K562 (cell line): ENCODE results near the gene GAB4. TPM values are rescaled to one million over a fixed set of nuclear protein-coding genes. Genes with fewer than 3 reads are reported as not detected.

Source experiments
- ATAC-seq: fragments of 200-7000 bp; cut with Tn5 transposase; 3 replicates; pipeline ENCODE4 v1.9.1; 2020; ENCODE audit warnings: moderate library complexity
- BruUV-seq: library from RNA; stranded (reverse); fragments of 400-500 nt; replicated peaks from 2 replicates; lab custom pipeline; 2021; lab: Mats Ljungman, UMichigan
- CTCF ChIA-PET: fragments of 300-600 bp; formaldehyde crosslinking; extraction: SDS; loops from one replicate; lab custom pipeline; 2021; ENCODE audit warnings: low intra/inter-chr PET ratio; lab: Yijun Ruan, JAX
- POLR2A ChIA-PET: fragments of 300-600, 350-650 bp; sonication (Branson Sonifier 250); formaldehyde crosslinking; extraction: SDS; loops from one replicate; lab custom pipeline; 2021; ENCODE audit warnings: antibody characterized with exemption, inconsistent platforms; lab: Yijun Ruan, JAX
- DNase-seq, 4 experiments: peaks; one replicate each; pipeline versions ENCODE4 v3.0.0 to v3.0.0-alpha.2; 2011 to 2018; ENCODE audit warnings: low spot score in 3 of 4, mixed read lengths in 3 of 4; ENCODE audit errors: extremely low read depth in 1 of 4
- FAIRE-seq: peaks from 2 replicates; lab custom pipeline; 2011; peaks lifted over from hg19 to GRCh38; lab: Jason Lieb, UNC
- H2AFZ ChIP-seq: 2 replicates; pipeline ENCODE4 v1.6.0; 2011; ENCODE audit warnings: low read depth, low read length, control low read depth, inconsistent platforms
- H3K27ac ChIP-seq: fragments of 200-600 bp; 3 replicates; pipeline ENCODE4 v1.8.0; 2011; ENCODE audit warnings: low read depth, mild to moderate bottlenecking, control low read depth, inconsistent platforms, low read length, moderate library complexity, mixed read lengths; ENCODE audit errors: extremely low read depth
- H3K27me3 ChIP-seq, 2 experiments: fragments of 300-600 bp in 1 of 2; 2 replicates in 1 of 2; 3 replicates in 1 of 2; pipeline versions ENCODE4 v1.6.0 to v1.8.0; 2011; ENCODE audit warnings: inconsistent platforms in 2 of 2, low read length in 2 of 2, mild to moderate bottlenecking in 1 of 2, mixed read lengths in 1 of 2, moderate library complexity in 1 of 2; ENCODE audit not compliant: control insufficient read depth in 2 of 2, insufficient read depth in 2 of 2
- H3K36me3 ChIP-seq: fragments of 300-600 bp; 3 replicates; pipeline ENCODE4 v1.8.0; 2011; ENCODE audit warnings: mild to moderate bottlenecking, low read length, inconsistent platforms; ENCODE audit not compliant: control insufficient read depth, insufficient read depth
- H3K4me1 ChIP-seq, 2 experiments: fragments of 200-600 bp in 1 of 2; replicated peaks in 1 of 2; 2 replicates in 1 of 2; 3 replicates in 1 of 2; pipeline versions ENCODE4 v1.5.1 to v1.8.0; 2011; ENCODE audit warnings: inconsistent platforms in 2 of 2, low read length in 2 of 2, mild to moderate bottlenecking in 1 of 2, mixed read lengths in 1 of 2, moderate library complexity in 1 of 2; ENCODE audit not compliant: control insufficient read depth in 2 of 2, insufficient read depth in 2 of 2
- H3K4me2 ChIP-seq: 2 replicates; pipeline ENCODE4 v1.6.1; 2011; ENCODE audit warnings: low read length, control low read depth, inconsistent platforms, mixed read lengths; ENCODE audit not compliant: insufficient read depth
- H3K4me3 ChIP-seq: fragments of 200-600 bp; sonication (generic), shearing (Covaris generic); 2 replicates; pipeline ENCODE4 v1.5.1; 2016; ENCODE audit warnings: control low read depth, inconsistent platforms
- H3K79me2 ChIP-seq: fragments of 200-600 bp; 3 replicates; pipeline ENCODE4 v1.8.0; 2011; ENCODE audit warnings: low read length, inconsistent platforms; ENCODE audit not compliant: control insufficient read depth, insufficient read depth
- H3K9ac ChIP-seq, 2 experiments: 2 replicates each; pipeline versions ENCODE4 v1.6.0 to v1.6.1; 2011; ENCODE audit warnings: low read depth in 2 of 2, low read length in 2 of 2, control low read depth in 1 of 2, inconsistent platforms in 1 of 2, mild to moderate bottlenecking in 1 of 2, mixed read lengths in 1 of 2; ENCODE audit not compliant: insufficient read depth in 1 of 2
- H3K9me1 ChIP-seq: one replicate; pipeline ENCODE4 v1.6.0; 2011; ENCODE audit warnings: inconsistent platforms, mild to moderate bottlenecking, low read length, moderate library complexity; ENCODE audit not compliant: control insufficient read depth, insufficient read depth
- H3K9me3 ChIP-seq: replicated peaks from 2 replicates; pipeline ENCODE4 v1.5.1; 2011; ENCODE audit warnings: low read depth, low read length, inconsistent platforms; ENCODE audit not compliant: control insufficient read depth, insufficient read depth
- H4K20me1 ChIP-seq: replicated peaks from 2 replicates; pipeline ENCODE4 v1.6.1; 2011; ENCODE audit warnings: low read length, inconsistent platforms, mixed read lengths; ENCODE audit not compliant: control insufficient read depth, insufficient read depth
- CBX3 ChIP-seq, 2 experiments: IDR thresholded peaks; 1 replicate in 1 of 2; 2 replicates in 1 of 2; pipeline ENCODE4 v1.6.1; 2012; ENCODE audit warnings: inconsistent platforms in 2 of 2, low read length in 2 of 2, borderline replicate concordance in 1 of 2, control low read depth in 1 of 2
- MTA3 ChIP-seq: fragments of 450-650 bp; formaldehyde crosslinking; IDR thresholded peaks from 2 replicates; pipeline ENCODE4 v1.6.1; 2017; ENCODE audit warnings: mild to moderate bottlenecking, borderline replicate concordance
- PTBP1 ChIP-seq: fragments of 200-400 bp; formaldehyde crosslinking; IDR thresholded peaks from 2 replicates; pipeline ENCODE4 v1.6.1; 2017; ENCODE audit warnings: low read depth, low read length
- TBL1XR1 ChIP-seq, 2 experiments: IDR thresholded peaks; 2 replicates each; pipeline ENCODE4 v1.6.1; 2012; ENCODE audit warnings: improper control_type of control experiment in 2 of 2, low read length in 2 of 2, mild to moderate bottlenecking in 1 of 2
- WGBS: fragments of 100-300 bp; shearing (Covaris generic); methylation state at CpG from one replicate; pipeline ENCODE4 v1.1.6; 2016; ENCODE audit warnings: low coverage, mixed read lengths; ENCODE audit not compliant: insufficient coverage; ENCODE audit errors: missing lambda C conversion rate; 5-methylcytosine and 5-hydroxymethylcytosine counted together
- in situ Hi-C: fragments of 300-500 bp; cut with MboI; formaldehyde crosslinking; loops from 4 replicates; pipeline ENCODE4 v1.15.0; 2018; ENCODE audit warnings: inconsistent platforms, mixed read lengths
- intact Hi-C: fragments of 100-400 bp; cut with micrococcal nuclease; formaldehyde crosslinking; loops from 2 replicates; pipeline ENCODE4 v1.14.2; 2022
- polyA plus RNA-seq, 8 experiments: library from polyadenylated mRNA; depleted of rRNA in 4 of 8; stranded (reverse) in 5 of 8; unstranded in 3 of 8; fragments of >200 nt; fragmentation: Nextera tagmentation in 2 of 8; fragmentation: Illumina TruSeq in 1 of 8; extraction: Ambion mirVana in 2 of 8; extraction: Trizol in 1 of 8; gene quantifications; 2 replicates each; pipeline versions ENCODE4 v1.2.1 to v1.2.3, GENCODE V29; 2011 to 2014; ENCODE audit warnings: inconsistent platforms in 1 of 8, missing spikeins in 1 of 8
- total RNA-seq, 7 experiments: library from RNA; depleted of rRNA in 6 of 7; stranded (reverse); fragments of >200 nt in 6 of 7; fragmentation: Illumina TruSeq in 2 of 7; extraction: Trizol in 2 of 7; gene quantifications; 2 replicates each; pipeline versions ENCODE4 v1.2.1 to v1.2.3, GENCODE V29; 2011 to 2021; ENCODE audit warnings: low replicate concordance in 1 of 7
- TF ChIP-seq, protein P1 (sequence below): fragments of 450-650 bp; IDR thresholded peaks from 2 replicates; pipeline ENCODE4 v1.6.1; 2016; ENCODE audit warnings: antibody characterized with exemption
- TF ChIP-seq, protein P2 (sequence below): IDR thresholded peaks from 2 replicates; pipeline ENCODE4 v1.6.1; 2016; ENCODE audit warnings: missing genetic modification characterization, missing compliant biosample characterization
- TF ChIP-seq, protein P3 (sequence below): fragments of 250-450 bp; sonication (Bioruptor Pico); IDR thresholded peaks from 2 replicates; pipeline ENCODE4 v1.8.0; 2022; ENCODE audit warnings: moderate library complexity, mild to moderate bottlenecking, inconsistent platforms
- TF ChIP-seq, protein P4 (sequence below): fragments of 250-450 bp; sonication (Bioruptor Pico); IDR thresholded peaks from 2 replicates; pipeline ENCODE4 v1.4.0; 2020; ENCODE audit warnings: mild to moderate bottlenecking, moderate library complexity
- TF ChIP-seq, protein P5 (sequence below): sonication (generic); formaldehyde crosslinking; IDR thresholded peaks from 2 replicates; pipeline ENCODE4 v1.8.1; 2023; ENCODE audit warnings: mild to moderate bottlenecking, missing genetic modification reagents

The GAB4 gene
- total and polyA plus RNA-seq, 9 of the 15 experiments (the other 6 are each of a cell fraction or from before 2014, with no cell fraction given) = 0.04 to 0.11 (median 0.04) TPM; not detected in 6

DNA sequence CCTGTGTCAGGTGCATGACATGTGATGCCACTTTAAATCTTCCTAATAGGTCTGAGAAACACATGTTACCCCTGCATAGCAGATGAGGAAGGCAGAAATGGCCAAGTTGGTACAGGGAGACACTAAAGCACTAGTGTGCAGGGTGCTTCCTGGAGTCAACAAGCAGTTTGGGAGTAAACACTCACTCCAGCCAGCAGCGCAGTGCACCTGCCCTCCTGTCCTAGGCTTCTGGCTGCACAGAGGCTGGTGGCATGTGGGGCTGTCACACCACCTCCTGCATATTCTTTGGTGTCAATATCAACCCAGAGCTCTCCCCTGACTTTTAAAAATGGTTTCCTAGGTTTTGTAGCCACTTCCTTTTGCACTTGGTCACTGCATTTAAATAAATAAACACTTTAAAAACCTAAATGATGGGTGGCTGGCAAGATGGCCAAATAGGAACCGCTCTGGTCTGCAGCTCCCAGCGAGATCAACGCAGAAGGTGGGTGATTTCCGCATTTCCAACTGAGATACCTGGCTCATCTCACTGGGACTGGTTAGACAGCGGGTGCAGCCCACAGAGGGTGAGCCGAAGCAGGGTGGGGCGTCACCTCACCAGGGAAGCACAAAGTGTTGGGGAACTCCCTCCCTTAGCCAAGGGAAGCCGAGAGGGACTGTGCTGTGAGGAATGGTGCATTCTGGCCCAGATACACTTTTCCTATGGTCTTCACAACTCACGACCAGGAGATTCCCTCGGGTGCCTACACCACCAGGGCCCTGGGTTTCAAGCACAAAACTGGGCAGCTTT, 33.5 kb downstream of the GAB4 start (continued):
- TF ChIP-seq, protein P1, sequence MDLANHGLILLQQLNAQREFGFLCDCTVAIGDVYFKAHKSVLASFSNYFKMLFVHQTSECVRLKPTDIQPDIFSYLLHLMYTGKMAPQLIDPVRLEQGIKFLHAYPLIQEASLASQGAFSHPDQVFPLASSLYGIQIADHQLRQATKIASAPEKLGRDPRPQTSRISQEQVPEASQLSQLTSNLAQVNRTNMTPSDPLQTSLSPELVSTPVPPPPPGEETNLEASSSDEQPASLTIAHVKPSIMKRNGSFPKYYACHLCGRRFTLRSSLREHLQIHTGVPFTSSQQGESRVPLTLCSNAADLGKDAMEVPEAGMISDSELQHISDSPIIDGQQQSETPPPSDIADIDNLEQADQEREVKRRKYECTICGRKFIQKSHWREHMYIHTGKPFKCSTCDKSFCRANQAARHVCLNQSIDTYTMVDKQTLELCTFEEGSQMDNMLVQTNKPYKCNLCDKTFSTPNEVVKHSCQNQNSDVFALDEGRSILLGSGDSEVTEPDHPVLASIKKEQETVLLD = no peak

DNA sequence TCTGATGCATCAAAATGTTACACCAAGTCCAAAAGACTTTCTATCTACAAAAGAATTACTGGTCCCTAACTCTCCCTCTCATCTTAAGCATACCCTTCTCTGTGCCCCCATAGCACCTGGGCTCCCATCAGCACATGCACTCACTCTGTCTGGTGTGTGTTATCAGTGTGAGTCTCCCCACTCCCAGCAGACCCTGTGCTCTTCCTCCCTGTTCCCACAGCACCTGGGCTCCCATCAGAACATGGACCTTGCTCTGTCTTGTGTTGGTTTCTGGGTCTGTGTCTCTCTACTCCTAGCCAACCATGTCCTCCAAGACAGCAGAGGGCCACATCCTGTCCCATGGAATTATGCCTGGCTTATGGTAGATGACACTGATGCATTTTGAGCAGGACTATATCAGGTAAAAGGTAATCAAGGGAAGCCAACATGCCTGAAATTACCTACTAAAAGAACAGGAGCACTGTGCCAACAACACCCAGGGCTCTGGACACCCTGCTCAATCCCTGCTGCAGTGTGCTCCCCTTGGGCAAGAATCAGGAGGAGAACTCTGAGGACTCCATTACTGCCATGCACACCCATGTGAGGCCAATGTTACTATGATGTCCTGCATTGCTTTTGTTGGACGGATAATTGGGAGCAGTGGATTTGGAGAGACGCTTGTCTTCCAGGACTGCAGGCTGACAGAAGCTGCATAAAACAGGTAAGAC, 34.3 kb downstream of the GAB4 start:
- FAIRE-seq = no peak
- in situ Hi-C loops = no loop called here
- Histone ChIP-seq H3K27me3 (no peaks in the 10 kb centered on the region; a peak in 2 of 5 replicates), H3K4me2 (no peak overlapping the region), H3K4me3 (no peak overlapping the region), H3K9ac (no peak overlapping the region), H3K9me3 (no peaks in the 10 kb centered on the region), H3K36me3 (no peaks in the 10 kb centered on the region), H3K4me1 (no peaks in the 10 kb centered on the region), H4K20me1 (no peaks in the 10 kb centered on the region; the same call in 1 of the 2 replicates), H3K79me2 (no peaks in the 10 kb centered on the region), H3K27ac (no peak overlapping the region), H2AFZ (no peak overlapping the region), H3K9me1 (no peaks in the 10 kb centered on the region)
- ChIA-PET CTCF (no interaction called here), POLR2A (interaction anchor here (0.7 kb wide), 1 partner anchor 12 kb away, joined by 3 read pairs; no protein-coding TSS in a partner anchor)
- DNase-seq = no peak
- WGBS = 0% methylated on average over 2 of the region's 2 CpGs
- intact Hi-C loops = no loop called here
- no TSS peak for BruUV-seq
- no peak for ATAC-seq
- TF ChIP-seq TBL1XR1 (IDR thresholded peaks at IDR 0.05; ENCODE audit: low read length in 2 of 2) (no peak), PTBP1 (no peak), MTA3 (no peak), CBX3 (IDR thresholded peaks at IDR 0.05; ENCODE audit: borderline replicate concordance in 1 of 2, low read length in 2 of 2) (no peak)
- TF ChIP-seq, protein P2, sequence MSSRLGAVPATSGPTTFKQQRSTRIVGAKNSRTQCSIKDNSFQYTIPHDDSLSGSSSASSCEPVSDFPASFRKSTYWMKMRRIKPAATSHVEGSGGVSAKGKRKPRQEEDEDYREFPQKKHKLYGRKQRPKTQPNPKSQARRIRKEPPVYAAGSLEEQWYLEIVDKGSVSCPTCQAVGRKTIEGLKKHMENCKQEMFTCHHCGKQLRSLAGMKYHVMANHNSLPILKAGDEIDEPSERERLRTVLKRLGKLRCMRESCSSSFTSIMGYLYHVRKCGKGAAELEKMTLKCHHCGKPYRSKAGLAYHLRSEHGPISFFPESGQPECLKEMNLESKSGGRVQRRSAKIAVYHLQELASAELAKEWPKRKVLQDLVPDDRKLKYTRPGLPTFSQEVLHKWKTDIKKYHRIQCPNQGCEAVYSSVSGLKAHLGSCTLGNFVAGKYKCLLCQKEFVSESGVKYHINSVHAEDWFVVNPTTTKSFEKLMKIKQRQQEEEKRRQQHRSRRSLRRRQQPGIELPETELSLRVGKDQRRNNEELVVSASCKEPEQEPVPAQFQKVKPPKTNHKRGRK (tag) = no peak
- TF ChIP-seq, protein P3, sequence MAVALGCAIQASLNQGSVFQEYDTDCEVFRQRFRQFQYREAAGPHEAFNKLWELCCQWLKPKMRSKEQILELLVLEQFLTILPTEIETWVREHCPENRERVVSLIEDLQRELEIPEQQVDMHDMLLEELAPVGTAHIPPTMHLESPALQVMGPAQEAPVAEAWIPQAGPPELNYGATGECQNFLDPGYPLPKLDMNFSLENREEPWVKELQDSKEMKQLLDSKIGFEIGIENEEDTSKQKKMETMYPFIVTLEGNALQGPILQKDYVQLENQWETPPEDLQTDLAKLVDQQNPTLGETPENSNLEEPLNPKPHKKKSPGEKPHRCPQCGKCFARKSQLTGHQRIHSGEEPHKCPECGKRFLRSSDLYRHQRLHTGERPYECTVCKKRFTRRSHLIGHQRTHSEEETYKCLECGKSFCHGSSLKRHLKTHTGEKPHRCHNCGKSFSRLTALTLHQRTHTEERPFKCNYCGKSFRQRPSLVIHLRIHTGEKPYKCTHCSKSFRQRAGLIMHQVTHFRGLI = no peak
- TF ChIP-seq, protein P4, sequence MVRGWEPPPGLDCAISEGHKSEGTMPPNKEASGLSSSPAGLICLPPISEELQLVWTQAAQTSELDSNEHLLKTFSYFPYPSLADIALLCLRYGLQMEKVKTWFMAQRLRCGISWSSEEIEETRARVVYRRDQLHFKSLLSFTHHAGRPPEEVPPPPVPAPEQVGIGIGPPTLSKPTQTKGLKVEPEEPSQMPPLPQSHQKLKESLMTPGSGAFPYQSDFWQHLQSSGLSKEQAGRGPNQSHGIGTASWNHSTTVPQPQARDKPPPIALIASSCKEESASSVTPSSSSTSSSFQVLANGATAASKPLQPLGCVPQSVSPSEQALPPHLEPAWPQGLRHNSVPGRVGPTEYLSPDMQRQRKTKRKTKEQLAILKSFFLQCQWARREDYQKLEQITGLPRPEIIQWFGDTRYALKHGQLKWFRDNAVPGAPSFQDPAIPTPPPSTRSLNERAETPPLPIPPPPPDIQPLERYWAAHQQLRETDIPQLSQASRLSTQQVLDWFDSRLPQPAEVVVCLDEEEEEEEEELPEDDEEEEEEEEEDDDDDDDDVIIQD (CRISPR knock-in tag) = no peak
- TF ChIP-seq, protein P5, sequence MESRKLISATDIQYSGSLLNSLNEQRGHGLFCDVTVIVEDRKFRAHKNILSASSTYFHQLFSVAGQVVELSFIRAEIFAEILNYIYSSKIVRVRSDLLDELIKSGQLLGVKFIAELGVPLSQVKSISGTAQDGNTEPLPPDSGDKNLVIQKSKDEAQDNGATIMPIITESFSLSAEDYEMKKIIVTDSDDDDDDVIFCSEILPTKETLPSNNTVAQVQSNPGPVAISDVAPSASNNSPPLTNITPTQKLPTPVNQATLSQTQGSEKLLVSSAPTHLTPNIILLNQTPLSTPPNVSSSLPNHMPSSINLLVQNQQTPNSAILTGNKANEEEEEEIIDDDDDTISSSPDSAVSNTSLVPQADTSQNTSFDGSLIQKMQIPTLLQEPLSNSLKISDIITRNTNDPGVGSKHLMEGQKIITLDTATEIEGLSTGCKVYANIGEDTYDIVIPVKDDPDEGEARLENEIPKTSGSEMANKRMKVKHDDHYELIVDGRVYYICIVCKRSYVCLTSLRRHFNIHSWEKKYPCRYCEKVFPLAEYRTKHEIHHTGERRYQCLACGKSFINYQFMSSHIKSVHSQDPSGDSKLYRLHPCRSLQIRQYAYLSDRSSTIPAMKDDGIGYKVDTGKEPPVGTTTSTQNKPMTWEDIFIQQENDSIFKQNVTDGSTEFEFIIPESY = no peak
